IMR-90 (cell line): ENCODE data around the gene ZNF341. TPM values are rescaled to one million over a fixed set of nuclear protein-coding genes. Genes with fewer than 3 reads are reported as not detected.

ENCODE experiments used
- ATAC-seq: fragments of 200-7000 bp; cut with Tn5 transposase; 2 replicates; pipeline ENCODE4 v1.9.1; 2020; ENCODE audit warnings: low read depth, mild to moderate bottlenecking, moderate library complexity
- BruUV-seq: library from RNA; stranded (reverse); fragments of 400-500 nt; replicated peaks from 2 replicates; lab custom pipeline; 2021; lab: Mats Ljungman, UMichigan
- CTCF ChIA-PET: fragments of 300-600 bp; formaldehyde crosslinking; extraction: SDS; loops from one replicate; lab custom pipeline; 2021; ENCODE audit warnings: antibody characterized with exemption; lab: Yijun Ruan, JAX
- POLR2A ChIA-PET: fragments of 300-600 bp; sonication (Branson Sonifier 250); formaldehyde crosslinking; loops from one replicate; lab custom pipeline; 2022; ENCODE audit warnings: antibody characterized with exemption; ENCODE audit not compliant: unreplicated experiment; lab: Charles Lee
- DNase-seq: peaks from one replicate; pipeline ENCODE4 v3.0.0; 2013
- H2AFZ ChIP-seq: replicated peaks from 2 replicates; pipeline ENCODE3; 2013; ENCODE audit warnings: low read length, mild to moderate bottlenecking; ENCODE audit not compliant: poor library complexity
- H2AK5ac ChIP-seq: 2 replicates; pipeline ENCODE4 v1.6.1; 2013; ENCODE audit warnings: low read depth, low read length, inconsistent platforms
- H2AK9ac ChIP-seq: replicated peaks from 2 replicates; pipeline ENCODE3; 2013; ENCODE audit warnings: mild to moderate bottlenecking, low read depth, low read length, moderate library complexity; ENCODE audit not compliant: poor library complexity
- H2BK120ac ChIP-seq: 2 replicates; pipeline ENCODE4 v1.6.1; 2013; ENCODE audit warnings: low read depth, low read length, inconsistent platforms
- H2BK15ac ChIP-seq: 3 replicates; pipeline ENCODE4 v1.6.1; 2013; ENCODE audit warnings: low read depth, low read length, inconsistent platforms
- H2BK20ac ChIP-seq: 2 replicates; pipeline ENCODE4 v1.6.1; 2013; ENCODE audit warnings: low read depth, mild to moderate bottlenecking, inconsistent platforms, low read length, moderate library complexity
- H2BK5ac ChIP-seq: 2 replicates; pipeline ENCODE4 v1.6.1; 2013; ENCODE audit warnings: mild to moderate bottlenecking, low read depth, low read length, inconsistent platforms; ENCODE audit not compliant: poor library complexity, severe bottlenecking
- H3K14ac ChIP-seq: replicated peaks from 2 replicates; pipeline ENCODE4 v1.6.1; 2013; ENCODE audit warnings: low read depth, low read length, inconsistent platforms
- H3K18ac ChIP-seq: 2 replicates; pipeline ENCODE4 v1.6.1; 2013; ENCODE audit warnings: low read depth, low read length, control low read depth
- H3K23ac ChIP-seq: 2 replicates; pipeline ENCODE4 v1.6.1; 2013; ENCODE audit warnings: low read depth, low read length, inconsistent platforms
- H3K27ac ChIP-seq: 2 replicates; pipeline ENCODE4 v1.5.1; 2013; ENCODE audit warnings: mild to moderate bottlenecking, control low read depth, low read length; ENCODE audit not compliant: insufficient read depth
- H3K27me3 ChIP-seq: 2 replicates; pipeline ENCODE4 v1.6.1; 2013; ENCODE audit warnings: low read length; ENCODE audit not compliant: control insufficient read depth, insufficient read depth
- H3K36me3 ChIP-seq: 2 replicates; pipeline ENCODE4 v1.6.1; 2013; ENCODE audit warnings: low read length, mixed read lengths; ENCODE audit not compliant: control insufficient read depth, insufficient read depth
- H3K4ac ChIP-seq: 2 replicates; pipeline ENCODE4 v1.6.1; 2013; ENCODE audit warnings: low read depth, low read length, inconsistent platforms
- H3K4me1 ChIP-seq: 2 replicates; pipeline ENCODE4 v1.6.1; 2013; ENCODE audit warnings: low read length, mixed read lengths; ENCODE audit not compliant: control insufficient read depth, insufficient read depth
- H3K4me2 ChIP-seq: 2 replicates; pipeline ENCODE4 v1.6.1; 2013; ENCODE audit warnings: low read depth, mild to moderate bottlenecking, control low read depth, low read length, moderate library complexity
- H3K4me3 ChIP-seq: 2 replicates; pipeline ENCODE4 v1.5.1; 2013; ENCODE audit warnings: low read depth, mild to moderate bottlenecking, control low read depth, low read length, moderate library complexity; ENCODE audit not compliant: insufficient read depth
- H3K56ac ChIP-seq: 2 replicates; pipeline ENCODE4 v1.6.1; 2013; ENCODE audit warnings: low read length, inconsistent platforms; ENCODE audit not compliant: insufficient read depth; ENCODE audit errors: extremely low read depth
- H3K79me1 ChIP-seq, 2 experiments: 2 replicates each; pipeline ENCODE4 v1.6.1; 2013; ENCODE audit warnings: low read length in 2 of 2, inconsistent platforms in 1 of 2, low read depth in 1 of 2
- H3K9ac ChIP-seq: 2 replicates; pipeline ENCODE4 v1.6.1; 2013; ENCODE audit warnings: low read depth, low read length, control low read depth
- H3K9me1 ChIP-seq: 2 replicates; pipeline ENCODE4 v1.6.1; 2013; ENCODE audit warnings: low read length, inconsistent platforms; ENCODE audit not compliant: insufficient read depth
- H3K9me3 ChIP-seq: 2 replicates; pipeline ENCODE4 v1.6.1; 2013; ENCODE audit warnings: low read length; ENCODE audit not compliant: control insufficient read depth, insufficient read depth
- H4K20me1 ChIP-seq: 2 replicates; pipeline ENCODE4 v1.6.1; 2013; ENCODE audit warnings: low read length, inconsistent platforms; ENCODE audit not compliant: insufficient read depth
- H4K5ac ChIP-seq: 2 replicates; pipeline ENCODE4 v1.6.1; 2013; ENCODE audit warnings: mild to moderate bottlenecking, low read depth, low read length, control low read depth
- H4K8ac ChIP-seq, 2 experiments: 2 replicates each; pipeline ENCODE4 v1.6.1; 2013; ENCODE audit warnings: low read depth in 2 of 2, low read length in 2 of 2, control low read depth in 1 of 2, inconsistent platforms in 1 of 2
- H4K91ac ChIP-seq: 2 replicates; pipeline ENCODE4 v1.6.1; 2013; ENCODE audit warnings: low read depth, low read length, inconsistent platforms; ENCODE audit not compliant: insufficient read depth
- CTCF ChIP-seq: conservative IDR thresholded peaks from 2 replicates; pipeline ENCODE4 v1.5.1; 2012; ENCODE audit warnings: mild to moderate bottlenecking, low read depth, low read length, improper control_type of control experiment
- ELK1 ChIP-seq: fragments of 150-350 bp; IDR thresholded peaks from 2 replicates; pipeline ENCODE4 v1.6.1; 2016; ENCODE audit warnings: low read depth, mild to moderate bottlenecking, low read length, moderate library complexity, borderline replicate concordance
- POLR2A ChIP-seq: IDR thresholded peaks from 2 replicates; pipeline ENCODE4 v1.6.1; 2012; ENCODE audit warnings: mild to moderate bottlenecking, low read depth, low read length
- RAD21 ChIP-seq: IDR thresholded peaks from 2 replicates; pipeline ENCODE4 v1.6.1; 2012; ENCODE audit warnings: low read length, improper control_type of control experiment
- RCOR1 ChIP-seq: IDR thresholded peaks from 2 replicates; pipeline ENCODE4 v1.6.1; 2012; ENCODE audit warnings: mild to moderate bottlenecking, low read length, improper control_type of control experiment; ENCODE audit not compliant: insufficient replicate concordance
- RFX5 ChIP-seq: IDR thresholded peaks from 2 replicates; pipeline ENCODE4 v1.8.0; 2012; ENCODE audit warnings: low read depth, mild to moderate bottlenecking, low read length, moderate library complexity
- SMC3 ChIP-seq: fragments of 150-350 bp; IDR thresholded peaks from 2 replicates; pipeline ENCODE4 v1.6.1; 2016; ENCODE audit warnings: low read depth, mild to moderate bottlenecking, antibody characterized with exemption, low read length, moderate library complexity
- USF2 ChIP-seq: fragments of 150-350 bp; IDR thresholded peaks from 2 replicates; pipeline ENCODE4 v1.6.1; 2017; ENCODE audit warnings: mild to moderate bottlenecking, antibody characterized with exemption, low read length, low read depth
- WGBS, 2 experiments: methylation state at CpG; one replicate each; pipeline versions ENCODE4 v1.1.5 to v1.1.7; 2013; ENCODE audit warnings: missing lambda C conversion rate in 2 of 2; ENCODE audit not compliant: insufficient read length in 1 of 2; ENCODE audit errors: extremely low coverage in 2 of 2; 5-methylcytosine and 5-hydroxymethylcytosine counted together
- dilution Hi-C: fragments of 300-500 bp; cut with HindIII; formaldehyde crosslinking; loops from one replicate; pipeline ENCODE4 v1.14.3; 2018; ENCODE audit warnings: low sequenced_read_pairs; ENCODE audit not compliant: unreplicated experiment
- in situ Hi-C: fragments of 300-500 bp; cut with MboI; formaldehyde crosslinking; loops from 3 replicates; pipeline ENCODE4 v1.14.3; 2019; ENCODE audit warnings: low sequenced_read_pairs, inconsistent platforms, mixed read lengths
- intact Hi-C: fragments of 100-400 bp; cut with micrococcal nuclease; formaldehyde crosslinking; loops from 2 replicates; pipeline ENCODE4 v1.10.0; 2022
- polyA plus RNA-seq, 3 experiments: library from polyadenylated mRNA; depleted of rRNA; stranded (reverse); fragments of >200 nt; gene quantifications; 2 replicates each; pipeline ENCODE4 v1.2.3, GENCODE V29; 2012; ENCODE audit warnings: low replicate concordance in 1 of 3
- total RNA-seq: library from RNA; depleted of rRNA; stranded (reverse); fragments of >200 nt; gene quantifications from 2 replicates; pipeline ENCODE4 v1.2.3, GENCODE V29; 2012

ZNF341 gene
- total and polyA plus RNA-seq, 2 of the 4 experiments (the other 2 are of a cell fraction) = 1.1 to 3.4 TPM

- Histone ChIP-seq H3K23ac (no peak overlapping the region), H4K91ac (no peak overlapping the region), H4K8ac (no peak overlapping the region), H2BK120ac (no peak overlapping the region), H2AFZ (no peak overlapping the region), H3K4me1 (no peaks in the 10 kb centered on the region), H3K14ac (no peak overlapping the region), H2BK5ac (no peak overlapping the region), H4K20me1 (no peaks in the 10 kb centered on the region), H3K4ac (no peak overlapping the region), H2BK15ac (no peak overlapping the region), H3K4me3 (no peak overlapping the region), H4K5ac (no peak overlapping the region), H3K27me3 (no peaks in the 10 kb centered on the region), H3K36me3 (peaks cover 8% of the 10 kb centered on the region; the same call in 1 of the 2 replicates), H3K9ac (no peak overlapping the region), H3K79me1 (0 out of 4 replicates have a peak, but pooled peaks cover 0 to 2% of the 10 kb centered on the region in 2 experiments), H3K4me2 (no peak overlapping the region), H3K56ac (no peak overlapping the region), H2AK9ac (peak overlapping the region; percentile 61), H2AK5ac (no peak overlapping the region), H3K9me1 (0 out of 2 replicates have a peak, but pooled peaks cover 8% of the 10 kb centered on the region), H3K18ac (no peak overlapping the region), H3K9me3 (no peaks in the 10 kb centered on the region), H3K27ac (no peak overlapping the region), H2BK20ac (no peak overlapping the region)
- ChIA-PET CTCF (no interaction called here), POLR2A (no interaction called here)
- intact Hi-C loops = no loop called here
- no TSS peak for BruUV-seq
- DNase-seq (no peak), ATAC-seq (no peak)
- TF ChIP-seq ELK1 = no peak
- TF ChIP-seq USF2 = no peak
- no peak for TF ChIP-seq RFX5
- no peak for TF ChIP-seq RCOR1
- TF ChIP-seq RAD21 = no peak
- no peak for TF ChIP-seq SMC3
- no peak for TF ChIP-seq CTCF
- TF ChIP-seq POLR2A = no peak
- dilution Hi-C loops = no loop called here
- in situ Hi-C loops = no loop called here
- WGBS, 2 experiments = 100% methylated on average over 1 of the region's 14 CpGs; no CpG with 5 or more reads in 1 of the 2 experiments
Observed at GRCh38 chr20:33710681-33711445, 20.9 kb upstream of the ZNF341 start.
